ENCODE measurements around the gene FAM168B.
"Not testable (repeated sequence)": the region's sequence is repeated elsewhere in the genome, so short reads cannot be mapped to it uniquely, and the experiment has no call there.

FAM168B gene, protein sequence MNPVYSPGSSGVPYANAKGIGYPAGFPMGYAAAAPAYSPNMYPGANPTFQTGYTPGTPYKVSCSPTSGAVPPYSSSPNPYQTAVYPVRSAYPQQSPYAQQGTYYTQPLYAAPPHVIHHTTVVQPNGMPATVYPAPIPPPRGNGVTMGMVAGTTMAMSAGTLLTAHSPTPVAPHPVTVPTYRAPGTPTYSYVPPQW

DNA sequence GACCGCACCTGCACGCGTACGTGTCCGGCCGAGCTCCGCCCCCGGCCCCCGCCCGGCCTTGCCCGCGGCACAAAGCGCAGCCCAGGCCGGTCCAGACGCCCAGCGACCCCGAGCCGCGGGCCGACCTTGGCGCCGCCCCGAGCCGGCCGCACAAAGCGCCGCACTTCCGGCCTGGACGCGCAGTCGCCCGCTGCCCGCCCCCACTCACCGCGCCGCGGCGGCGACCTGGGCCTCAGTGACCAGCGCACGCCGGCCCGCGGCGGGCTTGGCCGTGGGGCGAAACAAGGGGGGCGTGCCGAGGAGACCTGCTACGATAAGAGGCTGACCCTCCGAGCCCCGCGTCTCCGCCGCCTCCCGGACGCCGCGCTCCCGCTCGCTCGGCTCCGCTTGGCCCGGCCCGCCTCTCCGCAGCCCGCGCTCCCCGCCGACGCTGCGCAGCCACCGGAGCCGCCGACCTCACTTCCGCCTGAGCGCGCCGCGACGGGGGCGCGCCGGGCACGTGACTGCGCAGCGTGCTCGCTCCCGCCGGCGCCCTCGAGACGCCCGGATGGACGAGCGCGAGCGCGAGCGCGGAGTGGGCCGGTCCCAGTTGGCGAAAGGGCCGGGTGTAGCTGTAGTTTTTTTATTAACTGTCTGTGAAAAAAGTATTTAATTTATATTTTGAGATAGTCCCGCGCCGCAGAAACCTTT lies at the start of gene FAM168B:
Gene FAM168B, minus strand, starts transcription at position 455 of the 690 bp plus-strand sequence. CDS start 10,814 bp downstream, outside the sequence.
- peak; percentile 88 for DNase-seq

DNA sequence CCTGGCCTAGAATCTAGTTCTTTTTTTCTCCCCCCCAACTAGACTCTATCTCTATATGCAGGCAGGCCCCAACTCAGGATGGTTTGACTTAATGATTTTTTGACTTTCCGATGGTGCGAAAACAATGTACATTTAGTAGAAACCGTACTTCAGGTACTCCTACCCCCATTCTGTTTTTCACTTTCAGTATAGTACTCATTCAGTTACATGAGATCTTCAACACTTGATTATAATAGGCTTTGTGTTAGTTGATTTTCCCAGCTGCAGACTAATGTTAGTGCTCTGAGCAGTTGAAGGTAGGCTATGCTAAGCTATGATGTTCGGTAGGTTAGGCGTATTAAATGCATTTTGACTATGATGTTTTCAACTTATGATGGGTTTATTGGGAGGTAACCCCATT lies 49.6 kb upstream of the FAM168B start:
- no peak for DNase-seq

DNA sequence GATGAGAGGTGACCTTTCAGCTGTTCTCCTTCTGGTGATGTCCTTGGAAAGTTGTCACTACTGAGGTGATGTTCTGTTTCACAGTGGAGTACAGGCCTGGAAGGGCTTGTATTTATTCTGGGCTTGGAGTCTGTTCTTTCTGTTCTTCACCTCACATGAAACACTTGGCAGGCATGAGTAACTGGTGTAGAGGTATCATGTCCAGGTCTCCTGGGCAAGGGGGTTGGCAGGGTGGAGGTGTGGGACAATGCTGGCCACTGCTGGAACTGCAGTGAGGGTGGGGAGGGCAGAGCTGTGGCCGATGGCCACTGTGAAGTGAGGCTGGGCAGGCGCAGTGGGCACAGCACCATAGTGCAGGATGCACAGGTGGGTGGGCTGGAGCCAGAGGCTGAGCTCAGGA lies 47.3 kb upstream of the FAM168B start:
- no peak for DNase-seq

DNA sequence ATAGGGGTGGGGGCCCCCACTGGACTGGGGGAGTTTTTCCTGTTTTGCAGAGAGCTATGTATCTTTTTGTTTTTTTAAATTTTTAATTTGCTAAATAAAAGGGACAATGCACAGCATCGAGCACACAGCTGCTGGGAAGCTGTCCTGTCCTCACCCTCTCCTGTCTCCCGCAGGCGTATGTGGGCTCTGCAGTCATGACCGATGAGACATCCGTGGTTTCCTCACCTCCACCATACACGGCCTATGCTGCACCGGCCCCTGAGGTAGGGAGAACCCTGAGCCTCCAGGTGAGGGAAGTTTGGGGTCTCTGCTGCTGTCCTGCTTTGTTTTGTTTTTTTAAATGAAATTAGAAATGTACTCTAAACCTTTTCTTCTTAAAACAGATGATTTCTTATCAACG lies 39.5 kb upstream of the FAM168B start:
- DNase-seq: no peak

DNA sequence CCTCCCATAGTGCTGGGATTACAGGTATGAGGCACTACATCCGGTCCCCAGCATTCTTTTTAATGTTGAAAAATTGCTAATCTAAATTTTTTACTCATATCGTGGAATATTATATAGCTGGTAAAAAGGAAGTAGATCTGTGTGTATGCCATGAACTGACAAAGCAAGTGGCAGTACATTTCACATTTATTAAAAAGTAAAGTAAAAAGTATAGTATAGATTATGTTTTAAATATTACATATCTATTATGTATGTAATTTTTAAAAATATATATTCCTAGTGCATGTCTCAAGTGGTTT lies 37.0 kb upstream of the FAM168B start:
- DNase-seq: no peak

DNA sequence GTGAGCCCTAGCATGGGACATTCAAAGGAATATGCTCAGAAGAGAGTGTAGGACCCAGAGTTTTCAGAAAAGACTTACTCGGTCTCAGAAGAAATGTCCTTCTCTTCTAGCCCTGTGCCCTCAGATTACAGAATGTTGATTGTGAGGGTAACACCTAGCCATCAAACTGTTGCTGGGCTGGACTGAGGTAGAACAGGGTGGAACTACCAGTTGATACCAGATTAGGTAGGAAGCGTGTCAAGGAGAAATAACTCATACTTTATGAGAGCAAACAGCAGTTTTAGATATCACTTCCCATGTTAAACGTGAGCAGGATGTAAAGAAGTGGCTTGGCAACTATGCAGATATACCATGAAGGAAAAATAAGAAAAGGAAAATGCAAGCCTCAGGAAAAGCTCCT lies 34.7 kb upstream of the FAM168B start:
- no peak for DNase-seq

DNA sequence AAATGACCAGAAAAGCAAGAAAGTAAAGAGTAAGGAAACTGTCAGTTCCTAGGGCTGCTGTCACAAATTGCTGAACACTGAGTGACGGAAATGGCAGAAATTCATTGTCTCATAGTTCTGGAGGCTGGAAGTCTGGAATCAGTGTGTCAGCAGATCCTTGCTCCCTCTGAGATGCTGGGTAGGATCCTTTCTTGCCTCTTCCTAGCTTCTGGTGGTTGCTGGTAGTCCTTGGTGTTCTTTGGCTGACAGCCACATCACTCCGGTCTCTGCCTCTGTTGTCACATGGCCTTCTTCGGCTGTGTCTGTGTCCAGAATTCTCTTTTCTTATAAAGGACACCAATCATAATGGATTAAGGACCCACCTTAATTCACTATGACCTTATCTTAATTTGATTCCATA lies 33.8 kb upstream of the FAM168B start:
- no peak for DNase-seq

DNA sequence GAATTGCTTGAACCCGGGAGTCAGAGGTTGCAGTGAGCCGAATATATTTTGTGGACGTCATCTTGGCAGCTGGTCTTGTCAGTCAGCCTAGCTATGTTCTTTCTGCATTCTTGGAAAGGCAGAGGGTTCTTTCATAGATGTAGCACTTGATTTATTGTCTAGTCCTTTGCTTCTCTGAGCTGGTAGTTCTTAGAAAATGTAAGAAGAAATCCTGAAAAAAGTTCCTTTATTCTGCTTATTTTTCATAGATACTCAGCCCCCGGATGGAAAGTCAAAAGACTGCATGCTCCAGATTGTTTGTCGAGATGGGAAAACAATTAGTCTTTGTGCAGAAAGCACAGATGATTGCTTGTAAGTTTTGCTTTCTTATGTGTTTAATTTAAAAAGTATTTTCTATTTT lies 33.2 kb upstream of the FAM168B start:
- DNase-seq: no peak

DNA sequence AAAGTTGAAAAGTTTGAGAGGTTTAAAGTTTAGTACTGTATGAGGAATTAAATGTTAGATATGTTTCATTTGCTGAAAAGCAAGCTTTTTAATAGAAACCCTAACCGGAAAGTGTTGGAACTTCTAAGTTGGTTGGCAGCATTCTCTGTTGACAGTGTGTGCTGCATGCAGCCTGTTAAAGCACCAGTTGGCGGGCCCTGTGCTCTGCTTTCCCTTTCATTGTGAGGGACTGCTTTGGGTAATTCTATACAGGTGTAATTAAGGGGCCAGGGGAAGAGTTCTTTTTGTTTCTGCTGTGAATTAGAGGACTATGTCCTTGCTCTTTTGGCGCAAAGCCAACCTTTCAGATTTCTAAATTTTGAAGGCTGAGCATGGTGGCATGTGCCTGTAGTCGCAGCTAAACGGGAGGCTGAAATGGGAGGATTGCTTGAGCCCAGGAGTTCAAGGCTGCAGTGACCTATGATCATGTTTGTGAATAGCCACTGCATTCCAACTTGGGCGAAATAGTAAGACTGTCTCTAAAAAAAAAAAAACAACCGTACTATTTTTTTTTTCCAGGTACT lies 32.0 kb upstream of the FAM168B start:
- no peak for DNase-seq

DNA sequence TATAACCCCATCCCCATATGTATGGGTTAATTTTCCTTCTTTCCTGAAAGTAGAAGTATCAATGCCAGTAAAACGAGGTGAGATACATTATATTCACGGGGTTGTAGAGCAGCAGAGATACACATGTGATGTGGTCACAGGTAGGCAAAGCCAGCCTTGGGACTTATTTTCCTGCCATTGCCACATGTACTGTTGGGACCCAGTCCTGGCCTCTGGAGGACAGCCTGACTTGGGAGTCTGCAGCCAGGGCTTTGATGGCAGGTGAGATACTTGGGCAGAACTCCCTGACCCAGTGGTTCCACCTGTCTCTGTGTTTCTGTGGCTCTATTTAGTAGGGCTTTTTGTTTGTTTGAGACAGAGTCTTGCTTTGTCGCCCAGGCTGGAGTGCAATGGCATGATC lies 29.9 kb upstream of the FAM168B start:
- no peak for DNase-seq

DNA sequence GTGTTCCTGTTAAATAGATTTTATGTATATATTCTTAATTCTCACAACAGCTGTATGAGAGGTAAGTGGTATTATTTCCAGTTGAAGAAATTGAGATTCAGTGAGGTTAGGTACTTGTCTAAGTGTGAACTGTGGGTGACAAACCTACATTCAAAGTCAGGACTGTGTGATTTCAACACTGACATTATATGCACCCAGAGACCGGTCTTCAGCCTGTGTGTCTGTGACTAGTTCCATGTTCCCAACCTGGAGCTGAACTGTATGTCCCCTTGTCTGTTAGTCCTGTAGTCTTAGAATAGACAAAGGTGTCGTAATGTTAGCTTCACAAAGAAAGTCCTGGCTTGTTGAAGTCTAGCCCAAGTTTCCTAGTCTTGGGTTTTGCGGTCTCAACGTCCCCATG lies 29.2 kb upstream of the FAM168B start:
- no peak for DNase-seq

DNA sequence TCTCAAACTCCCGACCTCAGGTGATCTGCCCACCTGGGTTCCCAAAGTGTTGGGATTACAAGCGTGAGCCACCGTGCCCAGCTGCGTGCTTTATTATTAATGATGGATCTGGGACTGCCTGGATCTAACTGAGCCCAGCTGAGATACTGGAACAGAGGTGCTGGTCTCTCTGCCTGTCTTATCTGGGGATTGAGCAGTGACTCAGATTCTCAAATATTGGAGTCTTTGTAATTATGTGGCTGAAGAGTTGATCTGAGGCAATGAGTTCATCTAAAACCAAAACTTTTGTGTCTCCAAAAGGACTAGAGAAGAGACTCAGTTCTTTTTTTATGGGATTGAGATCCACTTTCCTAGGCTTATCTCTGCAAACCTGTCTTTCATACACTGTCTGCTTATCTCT lies 28.2 kb upstream of the FAM168B start:
- no peak for DNase-seq

DNA sequence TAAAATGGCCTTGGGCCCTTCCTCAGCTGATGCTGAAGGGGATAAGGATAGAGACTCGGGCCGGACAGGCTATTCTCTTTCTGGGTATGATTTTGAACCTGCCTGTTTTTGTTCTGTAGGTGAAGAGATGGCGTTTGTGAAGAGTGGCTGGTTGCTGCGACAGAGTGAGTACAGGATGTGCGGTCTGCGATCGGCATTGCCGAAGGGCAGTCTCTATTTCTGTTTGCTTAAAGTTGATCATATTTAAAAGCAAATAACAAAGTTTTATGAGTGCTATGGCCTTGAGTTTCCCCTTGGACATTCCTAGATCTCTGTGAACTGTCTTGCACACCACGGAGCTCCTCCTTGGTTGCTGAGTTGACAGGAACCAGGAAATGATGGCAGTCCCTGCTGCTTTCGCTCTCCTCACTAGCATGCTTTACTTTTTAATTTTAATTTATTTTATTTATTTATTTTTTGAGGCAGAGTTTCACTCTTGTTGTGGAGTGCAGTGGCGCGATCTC lies 27.6 kb upstream of the FAM168B start:
- DNase-seq: no peak

DNA sequence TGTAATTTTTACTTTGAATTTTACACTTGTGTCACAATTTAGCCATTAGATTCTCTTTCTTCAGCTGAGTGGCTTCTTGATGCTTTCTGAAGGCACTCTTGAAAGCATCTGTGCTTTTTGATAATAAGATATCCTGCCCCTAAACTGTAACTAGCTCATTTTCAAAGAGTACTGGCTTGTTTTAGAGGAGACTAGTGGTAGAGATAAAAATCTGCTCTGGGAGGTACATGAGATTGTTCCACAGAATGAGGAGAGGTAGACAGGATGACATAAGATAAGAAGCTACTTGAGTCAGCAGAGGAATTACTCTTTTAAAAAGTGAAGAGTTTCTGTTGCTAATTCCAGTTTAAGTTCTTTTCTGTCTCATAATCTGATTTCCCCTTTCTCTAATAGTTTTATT lies 22.5 kb upstream of the FAM168B start:
- DNase-seq: peak; percentile 51

DNA sequence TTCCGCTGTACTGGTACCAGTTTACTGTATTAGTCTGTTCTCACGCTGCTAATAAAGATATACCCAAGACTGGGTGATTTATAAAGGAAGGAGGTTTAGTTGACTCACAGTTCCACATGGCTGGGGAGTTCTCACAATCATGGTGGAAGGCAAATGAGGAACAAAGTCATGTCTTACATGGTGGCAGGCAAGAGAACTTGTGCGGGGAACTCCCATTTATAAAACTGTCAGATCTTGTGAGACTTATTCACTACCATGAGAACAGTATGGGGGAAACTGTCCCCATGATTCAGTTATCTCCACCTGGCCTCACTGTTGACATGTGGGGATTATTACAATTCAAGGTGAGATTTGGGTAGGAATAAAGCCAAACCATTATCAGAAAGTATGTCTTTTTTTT lies 21.7 kb upstream of the FAM168B start:
- DNase-seq: not testable (repeated sequence)

DNA sequence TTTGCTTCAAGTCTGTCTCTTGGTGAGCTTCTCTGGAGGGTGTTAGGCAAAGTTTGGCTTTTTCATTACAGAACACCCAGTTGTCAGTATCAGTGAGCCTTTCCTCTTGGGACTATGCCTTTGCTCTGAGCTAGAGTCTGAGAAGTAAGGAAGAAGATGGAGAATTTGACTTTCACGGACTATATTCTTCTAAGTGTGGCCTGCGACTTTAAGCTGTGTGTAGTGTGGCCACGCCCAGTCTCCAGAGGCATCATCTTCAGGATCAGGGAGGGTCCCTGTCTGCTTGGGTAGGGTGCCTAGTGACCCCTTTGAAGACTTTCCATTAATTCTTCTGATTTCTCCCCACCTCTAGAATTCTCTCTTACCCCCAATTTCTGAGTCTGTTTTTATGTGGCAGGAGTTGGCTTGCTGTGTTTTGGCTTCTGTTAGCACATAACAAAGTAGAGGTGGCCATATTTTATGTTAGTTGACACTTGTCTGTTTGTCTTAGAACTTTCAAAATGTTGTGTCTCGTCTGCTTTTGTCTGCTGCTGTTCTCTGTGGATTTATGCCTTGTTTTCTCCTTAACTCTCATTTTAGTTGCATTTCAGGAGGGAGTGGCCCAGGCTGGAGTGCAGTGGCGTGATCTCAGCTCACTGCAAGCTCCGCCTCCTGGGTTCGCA lies 20.4 kb upstream of the FAM168B start:
- no peak for DNase-seq

DNA sequence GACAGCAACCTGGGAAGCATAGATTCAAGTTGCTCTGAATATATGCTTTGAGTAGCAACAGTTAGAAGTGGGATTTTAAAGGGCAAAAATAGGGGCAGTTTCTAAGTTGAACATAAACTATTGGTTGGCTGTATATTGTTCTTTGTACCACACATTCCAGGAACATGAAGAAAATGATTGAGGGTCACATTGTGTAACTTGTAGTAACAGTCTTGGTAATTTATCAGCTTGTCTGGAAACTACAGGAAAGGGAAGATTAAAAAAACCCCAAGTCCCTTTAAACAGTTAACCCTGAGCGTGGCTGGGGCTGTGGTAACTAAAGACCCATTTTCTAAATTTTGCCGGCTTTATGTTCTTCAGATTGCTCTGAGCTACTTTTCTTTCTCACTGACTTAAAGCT lies 19.3 kb upstream of the FAM168B start:
- no peak for DNase-seq

DNA sequence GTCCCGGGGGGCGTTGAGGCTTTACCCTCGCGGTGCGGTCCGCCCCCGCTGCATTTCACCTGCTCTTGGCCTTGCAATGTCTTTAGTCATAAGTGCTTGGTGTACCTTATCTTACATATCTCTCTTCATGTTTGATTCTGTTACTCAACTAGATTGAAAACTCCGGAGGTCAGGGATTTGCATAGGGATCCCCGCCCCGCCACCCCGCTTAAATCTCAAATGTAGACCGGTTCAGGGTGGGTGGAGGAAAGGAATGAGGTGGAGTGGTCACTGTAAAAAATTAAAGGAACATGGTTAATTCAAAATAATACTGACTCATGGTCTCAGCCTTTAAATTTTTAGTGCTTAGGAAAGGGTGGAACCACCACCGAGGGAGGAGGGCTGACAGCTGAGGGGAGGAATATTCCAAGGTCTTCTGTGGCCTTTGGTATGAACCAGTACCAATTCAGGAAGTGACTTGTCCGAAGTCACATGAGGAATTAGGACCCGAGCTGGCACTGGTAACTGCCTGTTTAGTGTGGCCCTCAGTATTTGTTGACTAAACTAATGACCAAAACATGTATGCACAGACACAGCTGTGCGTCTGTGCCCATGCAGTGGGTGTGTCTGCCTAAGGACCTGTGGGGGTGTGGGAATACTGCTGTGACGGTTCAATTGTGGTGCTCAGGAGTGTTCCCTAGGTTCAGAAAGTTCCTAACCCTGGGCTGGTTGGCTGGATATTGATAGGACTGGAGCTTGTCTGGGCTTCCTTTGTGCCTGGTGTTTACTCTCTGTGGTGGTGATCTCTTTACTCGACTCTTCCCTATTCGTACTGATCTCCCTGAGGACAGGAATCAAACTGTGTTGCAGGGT lies 12.9 kb upstream of the FAM168B start:
- peak; percentile 49 for DNase-seq

DNA sequence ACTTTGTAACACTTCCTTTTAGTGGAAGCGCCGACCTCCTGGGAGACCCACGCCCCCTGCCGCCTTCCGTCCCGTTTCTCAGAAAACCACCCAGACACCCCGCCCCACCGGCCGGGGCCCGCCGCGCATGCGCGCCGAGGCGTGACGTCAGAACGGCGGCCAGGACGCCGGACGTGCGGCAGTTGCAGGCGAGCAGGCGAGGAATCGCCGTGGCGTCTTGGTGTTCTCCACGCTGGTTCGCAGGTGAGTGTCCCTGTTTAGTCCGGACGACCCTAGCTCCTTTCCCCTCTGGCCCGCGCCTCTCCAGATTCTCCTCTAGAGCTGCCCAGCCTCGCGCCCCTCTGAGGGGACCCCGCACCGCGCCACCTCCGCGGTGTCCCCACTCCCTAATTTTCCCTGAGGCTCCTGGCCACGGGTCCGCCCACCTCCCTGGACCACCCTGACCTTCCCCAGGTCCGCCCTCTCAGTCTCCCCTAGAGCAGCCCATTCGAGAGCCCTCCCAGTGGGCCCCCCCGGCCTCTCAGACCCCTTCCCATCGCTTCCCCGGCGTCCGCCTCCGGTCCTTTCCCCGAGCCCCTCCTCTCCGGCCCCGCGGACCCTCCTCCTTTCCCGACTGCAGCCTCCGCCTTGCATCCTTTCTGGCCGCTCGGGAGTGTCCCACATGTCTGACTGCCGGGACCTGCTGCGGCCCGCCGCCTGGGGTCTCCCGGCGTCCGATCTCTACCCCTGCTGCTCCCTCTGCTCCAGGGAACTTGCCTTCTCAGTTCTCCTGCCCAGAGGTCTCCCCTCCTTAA lies 12.1 kb upstream of the FAM168B start, which contains the start of gene PLEKHB2:
Gene PLEKHB2, plus strand, starts transcription at position 181 of the 794 bp plus-strand sequence. CDS start 15,606 bp downstream, outside the sequence.
- peak; percentile 89 for DNase-seq

DNA sequence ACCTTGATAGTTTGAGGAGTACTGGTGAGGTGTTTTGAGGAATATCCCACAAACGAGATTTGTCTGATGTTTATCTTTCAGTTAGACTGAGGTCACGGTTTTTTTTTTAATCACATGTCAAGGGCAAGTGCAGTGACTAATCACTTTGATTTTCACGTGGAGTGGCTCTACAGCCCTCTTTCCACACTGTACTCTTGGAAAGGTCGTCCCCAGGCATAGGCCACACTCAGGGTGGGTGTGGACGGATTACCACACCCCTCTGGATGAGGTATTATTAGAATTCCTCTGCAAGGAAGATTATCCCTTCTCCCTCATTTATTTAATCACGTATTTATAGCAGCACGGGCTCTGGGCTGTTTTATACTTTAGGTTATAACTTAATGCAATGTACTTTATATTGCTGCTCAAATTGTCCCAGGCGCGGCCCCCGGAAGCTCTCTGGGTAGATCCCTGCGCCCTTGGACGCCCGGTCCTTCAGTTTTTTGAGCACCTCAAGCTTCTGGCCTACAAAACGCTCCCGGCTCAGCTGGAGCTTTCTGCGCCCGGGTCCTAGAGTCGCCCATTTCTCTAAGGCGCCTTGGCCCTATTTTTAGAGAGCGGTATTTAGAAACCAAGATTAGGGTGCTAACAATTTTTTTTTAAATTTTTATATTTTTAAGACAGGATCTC lies 11.4 kb upstream of the FAM168B start:
- peak; percentile 61 for DNase-seq

DNA sequence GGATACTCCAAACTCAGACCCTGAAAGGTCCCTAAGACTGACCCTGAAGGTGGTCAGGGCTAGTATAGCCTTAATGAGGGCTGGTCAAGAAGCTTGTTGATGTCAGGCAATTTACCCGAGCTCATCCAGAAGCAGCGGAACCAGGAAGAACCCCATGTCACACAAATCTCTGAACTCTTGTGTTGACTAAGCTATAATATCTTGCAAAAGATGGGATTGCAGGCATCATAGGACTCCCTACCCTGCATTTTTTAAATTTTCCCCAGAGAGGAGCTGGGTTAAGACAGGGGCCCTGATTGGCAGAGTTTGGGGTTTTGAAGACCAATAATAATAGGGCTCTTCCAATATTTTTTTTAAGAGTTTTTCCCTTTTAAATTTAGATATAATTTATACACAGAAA lies 9.9 kb upstream of the FAM168B start:
- no peak for DNase-seq
